Measurements from ENCODE around the gene NFIC.

- TF ChIP-seq CTCF (IDR thresholded peaks at IDR 0.05) (no peak), POLR2A (IDR thresholded peaks at IDR 0.05) (no peak)
Measured at GRCh38 chr19:3426433-3426832, 60.0 kb downstream of the NFIC start.
